Activated CD4-positive, alpha-beta T cell treated with anti-CD3 and anti-CD28 coated beads, Interleukin-2, Interleukin-6, amounts not matched to agents 100 ng/mL and 50 ng/mL, durations not matched to agents 16 hours and 8 hours (primary cell): Measurements from ENCODE around the gene CCNDBP1.
"Not testable (repeated sequence)": the region's sequence is repeated elsewhere in the genome, so short reads cannot be mapped to it uniquely, and the experiment has no call there.

Experiments used
- DNase-seq: peaks from one replicate; pipeline ENCODE4 v3.0.0-alpha.2; 2020

The CCNDBP1 gene, protein sequence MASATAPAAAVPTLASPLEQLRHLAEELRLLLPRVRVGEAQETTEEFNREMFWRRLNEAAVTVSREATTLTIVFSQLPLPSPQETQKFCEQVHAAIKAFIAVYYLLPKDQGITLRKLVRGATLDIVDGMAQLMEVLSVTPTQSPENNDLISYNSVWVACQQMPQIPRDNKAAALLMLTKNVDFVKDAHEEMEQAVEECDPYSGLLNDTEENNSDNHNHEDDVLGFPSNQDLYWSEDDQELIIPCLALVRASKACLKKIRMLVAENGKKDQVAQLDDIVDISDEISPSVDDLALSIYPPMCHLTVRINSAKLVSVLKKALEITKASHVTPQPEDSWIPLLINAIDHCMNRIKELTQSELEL

DNA sequence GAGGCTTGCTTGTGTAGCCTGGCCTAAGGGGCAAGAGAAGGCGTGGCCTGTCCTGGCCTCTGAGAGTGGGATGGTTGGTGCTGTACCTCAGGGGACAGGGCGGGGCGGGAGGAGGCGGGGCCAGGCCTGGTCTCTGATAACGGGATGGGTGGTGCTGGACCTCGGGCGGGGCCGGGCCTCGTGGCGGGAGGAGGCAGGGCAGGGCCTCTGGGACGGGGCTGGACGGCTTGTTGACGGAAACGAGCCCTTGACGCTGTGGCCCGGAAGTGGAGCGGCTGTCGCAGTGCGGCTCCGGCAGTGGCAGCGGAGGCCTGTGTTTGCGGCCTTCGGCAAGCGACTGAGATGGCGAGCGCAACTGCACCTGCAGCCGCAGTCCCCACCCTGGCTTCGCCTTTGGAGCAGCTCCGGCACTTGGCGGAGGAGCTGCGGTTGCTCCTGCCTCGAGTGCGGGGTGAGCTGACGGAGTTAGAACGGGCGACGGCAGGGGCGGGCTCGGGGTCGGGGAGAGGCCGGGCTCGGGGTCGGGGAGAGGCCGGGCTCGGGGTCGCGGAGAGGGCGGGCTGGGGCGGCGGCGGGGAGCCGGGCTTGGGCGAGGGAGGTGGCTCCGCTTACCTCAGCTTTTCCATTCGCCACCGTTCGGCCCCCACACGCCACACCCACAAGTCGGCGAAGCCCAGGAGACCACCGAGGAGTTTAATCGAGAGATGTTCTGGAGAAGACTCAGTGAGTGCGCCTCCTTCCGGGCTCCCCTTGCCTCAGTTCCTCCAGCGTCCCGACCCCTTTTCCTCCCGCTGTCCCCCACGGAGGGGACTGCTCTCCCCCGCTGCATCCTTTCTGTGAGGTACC, at the start of gene CCNDBP1:
Gene CCNDBP1, plus strand, starts transcription at position 247 of the 846 bp plus-strand sequence. Its CDS starts 96 bp downstream, at position 343.
- DNase-seq = peak; percentile 97

DNA sequence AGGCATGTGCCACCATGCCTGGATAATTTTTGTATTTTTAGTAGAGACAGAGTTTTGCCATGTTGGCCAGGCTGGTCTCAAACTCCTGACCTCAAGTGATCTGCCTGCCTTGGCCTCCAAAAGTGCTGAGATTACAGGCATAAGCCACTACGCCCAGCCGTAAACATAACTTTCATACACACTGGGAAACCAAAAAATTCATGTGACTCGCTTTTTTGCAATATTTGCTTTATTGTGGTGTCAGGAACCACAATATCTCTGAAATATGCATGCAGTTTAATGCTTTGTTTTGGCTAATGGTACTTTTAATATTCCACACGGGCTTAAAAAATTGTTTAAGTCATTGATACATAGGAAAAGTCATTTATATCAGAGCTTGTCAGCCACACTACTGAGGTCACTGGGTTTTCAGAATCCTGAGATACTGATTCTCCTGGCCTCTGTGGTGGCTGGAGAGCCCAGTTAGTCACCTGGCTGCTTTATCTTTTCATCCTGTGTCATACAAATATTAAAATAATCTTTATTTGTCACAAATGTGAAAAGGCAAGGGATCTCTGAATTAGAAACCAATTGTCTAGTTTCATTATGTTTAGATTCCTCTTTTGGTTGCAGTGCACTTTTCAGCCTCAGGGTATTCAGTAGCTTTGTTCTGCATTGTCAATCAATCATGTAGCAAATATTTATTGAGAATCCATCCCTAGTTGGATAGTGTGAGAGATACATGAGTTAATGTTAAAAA, 41.8 kb upstream of the CCNDBP1 start:
- peak; percentile 7 for DNase-seq

DNA sequence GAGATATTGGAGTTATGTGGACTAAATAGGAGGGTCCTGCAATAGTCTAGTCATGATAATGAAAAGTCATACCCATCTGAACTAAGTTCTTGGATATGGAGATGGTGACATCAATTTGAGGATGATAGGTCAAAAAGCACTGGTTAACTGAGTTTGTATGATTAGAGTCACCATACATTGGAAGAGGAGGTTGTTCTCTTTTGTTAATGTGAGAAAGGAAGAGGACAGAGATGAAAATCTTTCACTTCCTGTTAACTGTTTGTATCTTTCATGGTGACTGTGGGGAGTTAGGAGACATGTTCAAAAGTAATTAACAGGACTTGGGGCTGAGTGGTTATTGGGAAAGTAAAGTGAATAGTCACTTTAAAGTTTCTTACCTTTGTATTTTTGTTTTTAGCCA, 40.7 kb upstream of the CCNDBP1 start:
- DNase-seq = peak; percentile 17

DNA sequence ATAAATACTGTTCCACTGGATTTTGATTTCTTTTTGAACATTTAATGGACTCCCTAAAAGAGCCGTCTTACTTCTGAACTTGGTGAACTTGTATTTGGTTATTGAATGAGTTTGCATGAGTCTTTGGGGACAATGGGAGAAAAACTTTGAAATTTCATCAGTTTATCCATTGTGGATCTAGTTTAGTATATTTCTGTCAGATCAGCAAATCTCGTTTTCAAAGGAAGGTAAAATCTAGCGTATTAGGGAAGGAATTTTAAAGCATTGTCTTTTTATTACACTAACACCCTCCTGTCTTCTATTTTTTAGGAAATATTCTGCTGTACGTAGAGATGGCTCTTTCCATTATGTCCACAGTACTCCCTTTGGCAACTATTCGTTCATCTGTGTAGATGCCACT, 39.0 kb upstream of the CCNDBP1 start:
- DNase-seq = no peak

DNA sequence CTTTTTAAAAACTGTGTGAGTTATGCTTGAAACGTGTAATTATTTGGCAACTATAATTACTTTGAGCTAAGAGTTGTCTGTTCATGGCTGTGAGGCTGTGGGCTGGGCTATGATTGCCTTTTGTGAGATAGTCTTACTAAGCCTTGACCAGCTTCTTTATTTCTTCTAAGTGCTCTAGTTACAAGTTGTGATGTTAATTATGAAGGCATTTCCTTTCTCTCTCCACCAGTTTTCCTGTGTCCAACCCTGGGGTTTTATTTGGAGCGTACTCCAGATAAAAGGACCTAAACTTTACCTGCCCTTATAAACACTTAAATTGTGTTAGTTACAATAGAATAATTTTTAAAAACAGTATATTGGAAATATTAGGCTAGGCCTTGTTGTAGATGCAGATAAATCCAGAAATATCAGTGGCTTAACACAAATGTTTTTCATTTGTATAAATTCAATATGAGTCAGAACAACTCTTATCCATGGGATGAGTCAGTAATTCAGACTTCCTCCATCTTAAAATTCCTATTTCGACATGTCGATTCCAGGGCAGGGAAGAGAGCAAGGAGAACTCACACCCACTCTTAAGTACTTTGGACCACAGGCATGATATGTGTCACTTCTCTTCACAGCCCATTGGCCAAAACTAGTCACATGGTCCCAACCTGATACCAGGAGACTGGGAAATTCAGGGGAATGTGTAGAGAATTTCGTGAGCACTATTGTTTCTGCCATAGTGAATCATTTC, 34.8 kb upstream of the CCNDBP1 start:
- no peak for DNase-seq

DNA sequence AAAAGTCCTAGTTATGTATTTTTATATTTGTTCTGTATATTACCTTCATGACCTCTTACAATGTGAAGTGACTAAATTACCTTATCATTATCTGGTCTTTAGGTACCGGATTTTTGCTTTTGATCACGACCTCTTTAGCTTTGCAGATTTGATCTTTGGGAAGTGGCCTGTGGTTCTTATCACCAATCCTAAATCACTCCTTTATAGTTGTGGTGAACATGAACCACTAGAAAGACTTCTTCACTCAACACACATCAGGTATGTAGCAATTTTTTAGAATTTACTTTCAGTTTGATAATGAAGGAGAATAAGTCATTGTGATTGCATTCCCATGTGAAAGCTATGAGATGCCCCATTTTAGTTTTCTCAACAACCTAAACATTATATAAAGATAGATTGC, 33.5 kb upstream of the CCNDBP1 start:
- peak; percentile 25 for DNase-seq

DNA sequence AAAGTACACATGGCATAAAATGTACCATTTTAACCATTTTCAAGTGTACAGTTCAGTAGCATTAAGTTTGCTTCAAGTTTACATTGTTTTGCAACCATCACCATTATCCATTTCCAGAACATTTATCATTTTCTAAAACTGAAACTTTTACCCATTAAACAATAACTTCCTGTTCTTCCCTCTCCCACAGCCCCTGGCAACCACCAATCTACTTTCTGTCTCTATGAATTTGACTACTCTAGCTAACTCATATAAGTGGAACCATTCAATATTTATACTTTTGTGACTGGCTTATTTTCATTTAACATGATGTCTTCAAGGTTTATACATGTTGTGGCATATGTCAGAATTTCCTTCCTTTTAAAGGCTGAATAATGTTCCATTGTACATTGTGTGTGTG, 31.9 kb upstream of the CCNDBP1 start:
- DNase-seq = no peak

- no peak for DNase-seq
Observed at GRCh38 chr15:43165801-43166325, 19.3 kb upstream of the CCNDBP1 start.

GRCh38 chr15:43167261-43167660, 17.9 kb upstream of the CCNDBP1 start:
- not testable (repeated sequence) for DNase-seq

GRCh38 chr15:43168192-43169107, 16.8 kb upstream of the CCNDBP1 start:
- no peak for DNase-seq

DNA sequence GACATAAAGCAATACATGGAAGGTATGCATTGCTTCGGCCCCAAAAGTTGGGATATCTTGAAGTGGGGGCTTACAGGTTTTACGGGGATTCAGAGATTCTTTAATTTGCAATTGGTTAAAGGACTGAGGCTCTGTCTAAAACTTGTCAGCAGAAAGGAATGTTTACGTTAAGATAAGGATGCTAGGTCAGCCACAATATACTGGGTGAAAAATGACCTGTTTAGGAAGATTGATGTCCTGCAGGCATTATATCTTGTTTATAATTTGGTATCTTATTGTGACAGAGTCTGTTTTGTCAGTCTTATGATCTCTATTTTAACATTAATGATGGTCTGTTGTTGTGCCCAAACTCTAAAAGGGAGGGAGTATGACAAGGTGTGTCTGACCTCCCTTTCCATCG, 15.3 kb upstream of the CCNDBP1 start:
- DNase-seq = no peak

DNA sequence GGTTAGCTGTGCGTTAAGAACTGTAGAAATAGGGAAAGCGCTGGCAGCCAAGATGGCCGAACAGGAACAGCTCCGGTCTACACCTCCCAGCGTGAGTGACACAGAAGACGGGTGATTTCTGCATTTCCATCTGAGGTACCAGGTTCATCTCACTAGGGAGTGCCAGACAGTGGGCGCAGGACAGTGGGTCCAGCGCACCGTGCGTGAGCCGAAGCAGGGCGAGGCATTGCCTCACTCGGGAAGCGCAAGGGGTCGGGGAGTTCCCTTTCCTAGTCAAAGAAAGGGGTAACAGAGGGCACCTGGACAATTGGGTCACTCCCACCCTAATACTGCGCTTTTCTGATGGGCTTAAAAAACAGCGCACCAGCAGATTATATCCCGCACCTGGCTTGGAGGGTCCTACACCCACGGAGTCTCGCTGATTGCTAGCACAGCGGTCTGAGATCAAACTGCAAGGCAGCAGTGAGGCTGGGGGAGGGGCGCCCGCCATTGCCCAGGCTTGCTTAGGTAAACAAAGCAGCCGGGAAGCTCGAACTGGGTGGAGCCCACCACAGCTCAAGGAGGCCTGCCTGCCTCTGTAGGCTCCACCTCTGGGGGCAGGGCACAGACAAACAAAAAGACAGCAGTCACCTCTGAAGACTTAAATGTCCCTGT, 9.4 kb upstream of the CCNDBP1 start:
- DNase-seq = not testable (repeated sequence)

- DNase-seq = not testable (repeated sequence)
Observed at GRCh38 chr15:43177147-43177546, 8.1 kb upstream of the CCNDBP1 start.

DNA sequence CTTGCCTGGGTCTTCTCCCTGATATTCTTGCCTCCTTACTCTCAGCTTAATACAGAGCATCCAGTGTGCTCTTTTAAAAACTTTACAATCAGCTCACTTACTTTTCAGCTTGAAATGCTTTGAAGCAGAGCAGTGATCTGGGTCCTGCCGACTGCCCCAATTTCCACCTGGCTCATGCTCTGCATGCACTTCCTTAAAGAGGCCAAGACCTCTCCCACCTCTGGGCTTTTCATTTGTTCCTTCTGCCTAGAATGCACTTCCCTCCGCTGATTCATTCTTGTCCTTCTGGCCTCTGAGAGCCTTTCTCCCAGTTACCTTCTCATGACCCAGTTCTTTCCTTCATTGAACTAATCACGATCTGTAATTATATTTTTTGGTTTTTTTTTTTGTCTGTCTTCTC, 1.9 kb upstream of the CCNDBP1 start:
- DNase-seq = no peak

- DNase-seq = no peak
Observed at GRCh38 chr15:43184407-43185124, 637 bp upstream of the CCNDBP1 start.

GRCh38 chr15:43186003-43186353, 775 bp downstream of the CCNDBP1 start:
- DNase-seq = no peak

DNA sequence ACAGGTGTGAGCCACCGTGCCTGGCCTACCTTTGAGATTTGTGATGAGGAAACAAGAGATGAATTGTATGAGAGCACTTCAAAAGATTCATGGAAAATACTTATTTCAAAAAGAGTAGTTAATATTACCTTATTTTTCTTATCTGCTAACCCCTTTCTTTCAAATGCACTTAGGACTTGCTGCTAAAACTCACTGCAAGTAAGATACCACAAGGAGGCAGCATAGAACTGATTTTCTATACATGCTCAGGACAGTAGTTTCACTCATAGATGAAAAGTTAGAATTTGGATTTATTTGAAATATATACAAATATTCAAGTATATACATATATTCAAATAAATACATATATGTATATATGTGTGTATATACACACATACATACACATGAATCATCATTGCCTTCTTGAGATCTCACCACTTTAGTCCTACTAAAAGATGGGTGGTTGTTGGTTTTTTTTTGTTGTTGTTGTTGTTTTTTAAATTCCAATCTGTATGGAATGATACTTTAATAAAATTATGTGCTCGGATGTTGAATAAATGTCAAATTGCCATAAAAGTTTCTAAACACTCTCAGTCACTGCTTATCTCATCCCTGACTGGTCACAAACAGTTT, 2.4 kb downstream of the CCNDBP1 start:
- peak; percentile 47 for DNase-seq

DNA sequence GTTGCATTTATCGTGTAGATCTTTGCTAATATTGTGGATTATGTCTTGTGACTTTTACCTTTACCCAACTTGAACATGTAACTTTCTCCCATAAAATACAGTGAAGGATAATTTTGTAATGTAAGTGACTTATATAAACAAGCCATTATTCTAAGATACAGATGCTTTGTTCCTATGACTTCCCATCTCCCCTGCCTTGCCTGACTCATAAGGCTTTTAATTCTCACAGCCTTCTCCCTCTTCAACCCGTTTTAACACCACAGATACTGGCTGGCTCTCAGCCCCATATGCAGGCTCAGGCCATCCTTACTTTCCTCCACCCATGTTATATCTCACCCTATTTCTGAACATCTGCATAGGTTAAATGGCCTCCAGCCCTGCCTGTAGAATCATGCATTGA, 4.1 kb downstream of the CCNDBP1 start:
- no peak for DNase-seq

DNA sequence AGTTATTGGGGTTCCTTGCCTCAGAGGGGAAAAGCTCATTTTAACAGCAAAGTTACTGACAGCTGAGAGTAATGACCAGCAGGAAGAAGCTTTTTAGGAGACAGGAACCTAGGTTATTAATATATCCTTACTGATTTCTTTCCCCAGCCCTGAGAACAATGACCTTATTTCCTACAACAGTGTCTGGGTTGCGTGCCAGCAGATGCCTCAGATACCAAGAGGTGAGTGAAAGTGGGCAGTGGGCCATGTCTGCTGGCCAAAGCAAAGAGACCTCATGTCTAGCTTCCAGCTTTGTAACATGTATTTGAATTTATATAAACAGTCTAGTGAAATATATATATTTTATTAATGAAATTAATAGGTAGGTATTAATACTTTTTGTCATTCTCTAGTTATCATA, 5.0 kb downstream of the CCNDBP1 start:
- DNase-seq = no peak

GRCh38 chr15:43193710-43194109, 8.5 kb downstream of the CCNDBP1 start:
- no peak for DNase-seq
